Osteoblast (primary cell): ENCODE results near the gene NEDD4L. TPM values are rescaled to one million over a fixed set of nuclear protein-coding genes. Genes with fewer than 3 reads are reported as not detected.

ENCODE experiments used
- DNase-seq: peaks from one replicate; pipeline ENCODE4 v3.0.0; 2011; ENCODE audit warnings: low spot score, mixed read lengths; ENCODE audit not compliant: insufficient read length; ENCODE audit errors: missing footprints
- H2AFZ ChIP-seq: 2 replicates; pipeline ENCODE4 v1.6.0; 2011; ENCODE audit warnings: mild to moderate bottlenecking, low read length
- H3K27ac ChIP-seq: 2 replicates; pipeline ENCODE4 v1.5.1; 2011; ENCODE audit warnings: mild to moderate bottlenecking, low read depth, low read length, moderate library complexity
- H3K27me3 ChIP-seq: 2 replicates; pipeline ENCODE4 v1.6.0; 2012; ENCODE audit warnings: mild to moderate bottlenecking, control low read depth, inconsistent platforms, low read length, moderate library complexity; ENCODE audit not compliant: insufficient read depth
- H3K36me3 ChIP-seq: 2 replicates; pipeline ENCODE4 v1.5.1; 2011; ENCODE audit warnings: mild to moderate bottlenecking, low read length, control low read depth, moderate library complexity; ENCODE audit not compliant: insufficient read depth
- H3K4me1 ChIP-seq: 2 replicates; pipeline ENCODE4 v1.5.1; 2011; ENCODE audit warnings: mild to moderate bottlenecking, low read length, control low read depth, moderate library complexity; ENCODE audit not compliant: insufficient read depth
- H3K4me2 ChIP-seq: 2 replicates; pipeline ENCODE4 v1.6.0; 2011; ENCODE audit warnings: mild to moderate bottlenecking, low read length; ENCODE audit not compliant: insufficient read depth
- H3K4me3 ChIP-seq: fragments of 200-600 bp; sonication (generic); 3 replicates; pipeline ENCODE4 v1.5.1; 2012; ENCODE audit warnings: mild to moderate bottlenecking, low read length, inconsistent platforms; ENCODE audit not compliant: insufficient read depth
- H3K79me2 ChIP-seq: 2 replicates; pipeline ENCODE4 v1.6.0; 2012; ENCODE audit warnings: mild to moderate bottlenecking, low read length, control low read depth, inconsistent platforms; ENCODE audit not compliant: insufficient read depth
- H3K9me3 ChIP-seq: 2 replicates; pipeline ENCODE4 v1.5.1; 2011; ENCODE audit warnings: low read depth, low read length, control low read depth
- H4K20me1 ChIP-seq: 2 replicates; pipeline ENCODE4 v1.6.0; 2012; ENCODE audit warnings: mild to moderate bottlenecking, low read length, control low read depth; ENCODE audit not compliant: insufficient read depth
- total RNA-seq: library from RNA; depleted of rRNA; stranded (reverse); fragments of >200 nt; gene quantifications from 2 replicates; pipeline ENCODE4 v1.2.3, GENCODE V29; 2012
- TF ChIP-seq, protein P1 (sequence below): IDR thresholded peaks from 2 replicates; pipeline ENCODE4 v1.5.1; 2011; ENCODE audit warnings: mild to moderate bottlenecking, low read depth, low read length, moderate library complexity; ENCODE audit errors: extremely low read depth

The NEDD4L gene
- total RNA-seq, 1 donor, result 30.0 TPM

DNA sequence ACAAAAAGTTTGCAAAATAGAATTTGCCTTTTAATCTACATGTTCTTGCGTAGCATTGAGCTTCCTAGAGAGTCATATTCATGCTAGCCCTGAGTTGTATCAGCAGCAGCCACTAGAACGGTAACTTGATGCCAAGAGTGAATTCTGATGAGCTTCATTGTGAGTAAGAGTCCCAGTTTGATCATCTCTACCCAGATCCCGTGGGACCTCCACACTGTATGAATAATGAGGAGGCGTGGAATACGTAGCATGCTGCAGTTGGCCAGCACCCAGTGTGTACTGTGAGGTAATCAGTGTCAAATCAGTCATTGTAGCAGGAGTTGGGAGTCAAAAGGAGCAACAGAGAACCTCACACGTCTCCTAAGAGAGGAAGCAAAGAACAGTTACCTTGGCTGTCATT lies 197.9 kb downstream of the NEDD4L start:
- H3K4me3 ChIP-seq, result no peak overlapping the region
- H3K4me2 ChIP-seq, result peak overlapping the region; percentile 49
- H3K27me3 ChIP-seq, result no peaks in the 10 kb centered on the region
- no peak overlapping the region for H2AFZ ChIP-seq
- peaks cover 22% of the 10 kb centered on the region for H3K79me2 ChIP-seq
- peaks cover 6% of the 10 kb centered on the region for H4K20me1 ChIP-seq
- H3K36me3 ChIP-seq, result no peaks in the 10 kb centered on the region
- DNase-seq, result peak; percentile 92
- peak overlapping the region; percentile 21 for H3K27ac ChIP-seq
- H3K9me3 ChIP-seq, result no peaks in the 10 kb centered on the region
- TF ChIP-seq, protein P1, sequence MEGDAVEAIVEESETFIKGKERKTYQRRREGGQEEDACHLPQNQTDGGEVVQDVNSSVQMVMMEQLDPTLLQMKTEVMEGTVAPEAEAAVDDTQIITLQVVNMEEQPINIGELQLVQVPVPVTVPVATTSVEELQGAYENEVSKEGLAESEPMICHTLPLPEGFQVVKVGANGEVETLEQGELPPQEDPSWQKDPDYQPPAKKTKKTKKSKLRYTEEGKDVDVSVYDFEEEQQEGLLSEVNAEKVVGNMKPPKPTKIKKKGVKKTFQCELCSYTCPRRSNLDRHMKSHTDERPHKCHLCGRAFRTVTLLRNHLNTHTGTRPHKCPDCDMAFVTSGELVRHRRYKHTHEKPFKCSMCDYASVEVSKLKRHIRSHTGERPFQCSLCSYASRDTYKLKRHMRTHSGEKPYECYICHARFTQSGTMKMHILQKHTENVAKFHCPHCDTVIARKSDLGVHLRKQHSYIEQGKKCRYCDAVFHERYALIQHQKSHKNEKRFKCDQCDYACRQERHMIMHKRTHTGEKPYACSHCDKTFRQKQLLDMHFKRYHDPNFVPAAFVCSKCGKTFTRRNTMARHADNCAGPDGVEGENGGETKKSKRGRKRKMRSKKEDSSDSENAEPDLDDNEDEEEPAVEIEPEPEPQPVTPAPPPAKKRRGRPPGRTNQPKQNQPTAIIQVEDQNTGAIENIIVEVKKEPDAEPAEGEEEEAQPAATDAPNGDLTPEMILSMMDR, result no peak
- H3K4me1 ChIP-seq, result peaks cover 12% of the 10 kb centered on the region

DNA sequence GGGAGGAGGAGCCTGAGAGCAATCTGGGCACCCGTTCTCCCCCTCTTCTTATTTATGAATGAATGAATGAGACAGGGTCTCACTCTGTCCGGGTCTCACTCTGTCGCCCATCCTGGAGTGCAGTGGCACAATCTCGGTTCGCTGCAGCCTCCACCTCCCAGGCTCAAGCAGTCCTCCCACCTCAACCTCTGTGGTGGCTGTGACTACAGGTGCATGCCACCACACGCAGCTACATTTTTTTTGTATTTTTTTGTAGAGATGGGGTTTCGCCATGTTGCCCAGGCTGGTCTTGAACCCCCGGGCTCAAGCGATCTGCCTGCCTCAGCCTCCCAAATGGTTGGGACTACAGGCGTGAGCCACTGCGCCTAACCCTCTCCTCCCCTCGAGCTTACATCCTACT lies 198.4 kb downstream of the NEDD4L start:
- H4K20me1 ChIP-seq, result peaks cover 6% of the 10 kb centered on the region
- TF ChIP-seq, protein P1, result no peak
- H2AFZ ChIP-seq, result no peak overlapping the region
- peaks cover 12% of the 10 kb centered on the region for H3K4me1 ChIP-seq
- no peaks in the 10 kb centered on the region for H3K36me3 ChIP-seq
- peak overlapping the region; percentile 49 for H3K4me2 ChIP-seq
- no peaks in the 10 kb centered on the region for H3K27me3 ChIP-seq
- H3K9me3 ChIP-seq, result no peaks in the 10 kb centered on the region
- H3K27ac ChIP-seq, result peak overlapping the region; percentile 21
- DNase-seq, result no peak
- H3K79me2 ChIP-seq, result peaks cover 22% of the 10 kb centered on the region
- no peak overlapping the region for H3K4me3 ChIP-seq

DNA sequence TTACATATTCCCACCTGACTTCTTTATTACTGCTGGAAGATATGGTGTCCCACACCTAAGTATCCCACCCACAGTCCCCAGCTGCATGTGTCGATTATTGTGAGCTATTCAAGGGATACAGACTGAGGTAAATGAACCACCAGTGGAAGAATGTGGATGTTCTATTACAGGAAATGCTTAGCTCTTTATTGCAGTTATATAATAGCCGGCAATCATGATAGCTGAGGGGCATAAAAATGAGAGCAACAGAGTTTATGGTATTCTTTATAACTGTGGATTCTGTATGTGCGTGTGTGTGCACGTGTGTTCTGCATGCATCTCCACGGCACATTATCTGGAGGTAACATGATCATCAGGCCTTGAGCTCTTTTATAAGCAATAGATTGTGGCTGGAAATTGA lies 198.9 kb downstream of the NEDD4L start:
- H3K9me3 ChIP-seq, result no peaks in the 10 kb centered on the region

DNA sequence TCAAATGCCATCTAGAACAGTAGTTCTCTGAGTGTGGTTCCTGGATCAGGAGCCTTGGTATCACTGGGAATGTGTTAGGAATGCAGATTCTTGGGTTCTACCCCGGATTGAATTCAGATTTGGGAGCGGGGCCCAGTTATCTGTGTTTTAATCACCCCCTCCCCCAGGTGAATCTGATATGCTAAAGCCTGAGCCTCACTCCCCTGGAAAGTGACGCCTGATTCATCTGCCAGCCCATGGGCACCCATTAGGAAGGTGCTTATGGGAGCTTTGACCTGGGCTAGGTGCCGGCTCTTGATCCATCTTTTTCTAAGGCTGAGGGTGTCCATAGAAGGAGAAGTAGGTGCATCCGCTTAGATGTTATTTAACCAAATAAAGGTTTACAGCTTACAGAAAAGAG lies 199.4 kb downstream of the NEDD4L start:
- TF ChIP-seq, protein P1, result no peak
- Histone ChIP-seq H3K36me3 (no peaks in the 10 kb centered on the region), H3K4me1 (peaks cover 12% of the 10 kb centered on the region), H4K20me1 (peaks cover 6% of the 10 kb centered on the region), H3K4me3 (no peak overlapping the region), H3K27ac (no peak overlapping the region), H3K4me2 (no peak overlapping the region), H3K9me3 (no peaks in the 10 kb centered on the region), H3K79me2 (peaks cover 19% of the 10 kb centered on the region), H3K27me3 (no peaks in the 10 kb centered on the region), H2AFZ (no peak overlapping the region)
- no peak for DNase-seq

More for the DNA sequence above, 198.9 kb downstream of the NEDD4L start:
- TF ChIP-seq, protein P1, result no peak
- Histone ChIP-seq H3K79me2 (peaks cover 19% of the 10 kb centered on the region), H3K4me3 (no peak overlapping the region), H3K27me3 (no peaks in the 10 kb centered on the region), H3K4me1 (peaks cover 12% of the 10 kb centered on the region), H3K27ac (no peak overlapping the region), H3K4me2 (no peak overlapping the region), H4K20me1 (peaks cover 6% of the 10 kb centered on the region), H3K36me3 (no peaks in the 10 kb centered on the region), H2AFZ (no peak overlapping the region)
- no peak for DNase-seq
